Measurements from ENCODE around the gene BTG2. TPM values are rescaled to one million over a fixed set of nuclear protein-coding genes. Genes with fewer than 3 reads are reported as not detected.

The BTG2 gene
- total RNA-seq, 1 donor from 2014 or later, result 13.9 TPM

DNA sequence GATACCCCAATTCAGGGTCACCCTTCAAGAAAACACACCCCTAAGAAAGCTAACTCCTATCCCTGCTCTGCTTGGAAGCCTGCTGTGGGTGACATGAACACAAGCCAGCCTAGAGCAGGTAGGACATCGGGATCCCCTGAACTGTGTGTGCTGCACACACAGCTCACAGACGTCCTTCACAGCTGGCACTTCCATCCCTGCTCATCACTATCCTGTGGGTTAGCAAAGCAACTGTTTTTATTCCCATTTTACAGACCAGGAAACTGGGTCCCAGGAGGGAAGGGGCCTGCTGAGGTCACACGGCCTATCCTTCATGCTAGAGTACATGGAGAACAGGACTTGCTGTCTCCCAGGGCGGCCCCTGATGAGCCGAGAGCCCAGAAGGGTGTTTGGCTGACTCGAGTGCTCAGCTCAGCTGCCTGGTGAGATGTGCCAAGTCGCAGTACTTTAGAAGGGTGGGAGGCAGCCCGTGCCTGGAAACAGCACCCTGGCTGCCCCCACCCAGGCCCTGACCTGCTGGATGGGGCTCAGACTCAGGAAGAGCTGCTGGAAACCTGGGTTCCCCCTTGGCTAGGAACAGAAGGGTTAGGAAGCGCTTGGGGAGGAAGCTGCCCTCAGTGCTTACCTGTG lies 28.3 kb upstream of the BTG2 start:
- no peak for DNase-seq

DNA sequence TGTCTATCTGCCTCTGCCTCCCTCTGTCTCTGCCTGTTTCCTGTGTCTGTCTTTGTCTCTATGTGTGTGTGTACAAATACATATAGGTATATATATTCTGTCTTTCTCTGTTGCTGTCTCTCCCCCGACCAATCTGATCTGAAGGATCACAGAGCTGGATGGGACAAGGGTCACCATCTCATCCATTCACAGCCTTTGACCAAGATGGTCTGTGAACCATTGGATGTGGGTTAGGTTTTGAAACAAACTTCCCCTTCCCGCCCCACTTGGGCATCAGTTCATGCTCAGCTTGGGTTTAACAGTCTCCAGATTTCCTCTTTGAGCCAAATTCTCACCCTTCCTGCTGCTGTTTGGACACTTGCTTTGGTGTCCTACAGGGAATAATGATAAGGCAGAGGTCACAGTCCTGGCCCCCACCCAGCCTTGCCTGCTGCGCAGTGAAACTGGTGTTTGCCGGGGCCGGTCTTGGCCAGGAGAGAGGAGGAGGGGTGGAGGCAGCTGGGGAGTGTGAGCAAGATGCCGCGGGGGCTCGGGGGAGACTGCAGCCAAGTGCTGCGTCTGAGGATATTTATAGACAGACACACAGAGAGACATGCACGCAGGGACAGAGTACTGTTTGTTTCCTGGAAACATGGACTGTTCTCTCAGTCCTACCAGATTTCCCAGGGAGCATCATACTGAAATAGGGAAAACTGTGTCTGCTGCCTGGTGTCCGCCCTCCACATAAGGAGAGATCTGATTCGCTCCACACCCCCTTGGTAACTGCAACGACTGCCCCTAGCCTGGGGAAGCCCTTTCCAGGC lies 27.0 kb upstream of the BTG2 start:
- DNase-seq, result peak; percentile 92

DNA sequence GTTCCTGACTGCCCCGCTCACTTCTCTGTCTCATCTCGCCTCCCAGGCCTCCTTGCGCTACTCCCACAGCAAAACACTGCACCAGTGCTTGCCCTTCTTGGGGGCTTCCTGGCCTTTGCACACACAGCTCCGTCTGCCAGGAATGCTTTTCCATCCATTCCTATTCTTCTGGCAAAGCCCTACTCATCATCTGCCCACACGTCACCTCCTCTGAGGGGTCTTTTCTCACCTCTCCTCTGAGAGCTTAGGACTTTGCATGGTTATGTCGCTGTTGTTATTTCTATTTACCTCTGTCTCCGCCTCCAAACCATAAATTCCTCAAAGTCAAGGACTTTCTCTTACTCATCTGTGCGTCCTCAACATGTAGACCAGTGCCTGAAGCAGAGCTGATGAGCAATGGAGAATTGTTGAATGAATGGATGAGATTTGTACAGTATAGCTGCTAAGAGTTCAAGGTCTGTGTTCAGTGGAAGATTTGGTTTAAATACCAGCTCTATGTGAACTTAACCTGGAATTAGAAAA lies 26.4 kb upstream of the BTG2 start:
- DNase-seq, result no peak

DNA sequence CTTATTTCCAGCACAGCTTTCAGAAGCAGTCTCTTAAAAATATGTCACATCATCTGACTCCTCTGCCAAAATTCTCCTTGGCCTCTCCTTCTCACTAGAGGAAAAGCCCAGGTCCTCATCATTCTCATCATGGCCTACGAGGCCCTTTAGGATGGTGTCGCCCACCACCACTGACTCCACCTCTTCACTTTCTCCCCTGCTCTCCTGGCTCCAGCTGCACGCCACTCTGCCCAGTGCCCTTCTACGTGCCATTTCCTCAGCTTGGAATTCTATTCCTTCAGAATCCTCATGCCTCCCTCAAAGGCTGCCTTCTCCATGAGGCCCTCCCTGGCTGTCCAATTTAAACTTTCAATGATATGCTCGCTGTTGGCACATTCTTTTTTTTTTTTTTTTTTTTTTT lies 25.3 kb upstream of the BTG2 start:
- no peak for DNase-seq

DNA sequence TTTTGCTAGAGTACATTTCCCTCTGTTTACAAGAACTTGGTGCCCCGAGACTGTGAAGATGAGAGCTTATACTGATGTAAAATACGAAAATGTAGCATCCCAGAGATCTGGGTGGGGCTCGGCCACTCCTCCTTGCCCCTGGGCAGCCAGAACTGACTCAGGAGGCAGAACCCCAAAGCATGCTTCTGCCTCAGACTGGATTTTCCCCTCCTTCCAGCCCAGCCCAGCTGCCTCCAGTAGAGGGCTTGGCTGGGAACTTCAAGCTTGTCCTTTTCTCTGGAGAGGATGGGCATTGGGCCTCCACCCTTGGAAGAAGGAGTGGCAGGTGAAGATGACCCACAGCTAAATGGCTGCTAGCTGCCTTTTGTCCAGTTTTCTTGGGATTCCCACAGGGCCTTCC lies 24.3 kb upstream of the BTG2 start:
- no peak for DNase-seq

DNA sequence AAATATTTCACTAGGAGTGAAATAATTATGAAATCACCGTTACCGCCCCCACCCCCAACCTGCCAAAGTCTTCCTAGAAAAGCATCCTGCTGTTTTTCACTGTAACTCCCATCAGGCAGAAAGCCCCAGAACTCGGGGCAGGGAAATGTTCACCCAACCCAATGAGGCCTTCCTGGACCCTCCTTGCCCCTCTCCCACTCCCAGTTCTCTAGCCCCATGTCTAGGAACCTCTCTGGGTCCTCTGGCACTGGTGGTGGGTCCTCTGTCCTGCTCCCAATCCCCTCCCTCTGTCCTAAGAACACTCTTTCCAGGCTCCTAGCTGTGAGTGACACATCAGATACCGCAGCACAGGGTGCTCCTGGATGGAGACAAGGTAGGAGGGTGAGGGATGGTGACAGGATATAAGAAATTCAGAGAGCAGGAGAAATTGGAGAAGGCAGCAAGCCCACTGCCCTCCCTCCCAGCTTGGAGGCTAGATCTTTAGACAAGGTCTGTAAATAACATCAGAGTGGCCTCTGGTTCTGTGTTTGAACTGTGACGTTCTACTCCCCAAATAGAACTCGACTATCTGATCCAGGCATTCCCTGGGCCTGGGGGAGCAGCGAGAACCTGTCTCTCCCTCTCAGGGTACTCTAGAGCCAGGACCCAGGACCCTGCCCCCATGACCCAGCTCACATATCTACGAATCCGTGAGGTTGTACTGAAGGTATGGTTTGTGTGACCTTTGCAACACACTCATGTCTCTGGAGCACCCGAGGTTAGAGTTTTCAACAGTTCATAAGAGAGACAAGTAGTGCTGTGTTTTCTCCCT lies 23.3 kb upstream of the BTG2 start:
- DNase-seq, result no peak

DNA sequence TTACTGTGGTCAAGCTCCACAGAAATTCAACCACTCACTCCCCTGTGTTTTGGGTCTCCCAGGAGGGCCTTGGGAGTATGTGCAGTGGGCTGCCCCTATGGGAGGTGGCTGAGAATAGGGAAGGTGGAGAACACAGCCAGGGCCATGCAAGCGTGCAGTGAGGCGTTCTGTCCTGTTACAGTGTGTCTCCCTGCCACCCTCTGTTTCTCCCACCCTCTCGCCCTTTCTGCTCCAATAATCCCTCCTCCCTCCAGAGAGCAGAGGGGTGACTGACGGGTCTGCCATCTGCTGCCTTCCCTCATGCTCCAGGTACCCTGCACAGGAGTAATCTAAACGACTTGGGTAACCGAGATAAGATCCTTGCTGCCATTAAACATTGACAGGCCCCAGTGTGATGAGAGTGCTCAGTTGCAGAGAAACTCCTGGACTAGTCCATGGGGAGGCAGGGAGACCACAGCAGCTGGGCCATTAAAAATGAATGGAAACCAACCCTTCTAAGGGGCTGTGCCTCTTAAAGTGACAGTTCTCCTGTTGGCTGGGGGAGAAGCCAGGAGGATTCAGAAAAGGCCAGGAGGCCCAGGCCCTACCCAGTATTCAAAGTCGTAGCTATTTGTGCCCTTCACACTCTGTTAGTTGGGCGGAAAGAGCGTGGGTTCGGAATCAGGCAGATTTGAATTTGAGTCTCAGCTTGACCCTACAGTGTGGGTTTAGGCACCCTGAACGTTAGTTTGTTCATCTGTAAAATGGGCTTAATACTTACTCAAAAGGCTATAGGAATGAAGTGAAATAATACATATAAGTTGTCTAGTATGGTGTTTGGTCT lies 22.4 kb upstream of the BTG2 start:
- DNase-seq, result no peak

DNA sequence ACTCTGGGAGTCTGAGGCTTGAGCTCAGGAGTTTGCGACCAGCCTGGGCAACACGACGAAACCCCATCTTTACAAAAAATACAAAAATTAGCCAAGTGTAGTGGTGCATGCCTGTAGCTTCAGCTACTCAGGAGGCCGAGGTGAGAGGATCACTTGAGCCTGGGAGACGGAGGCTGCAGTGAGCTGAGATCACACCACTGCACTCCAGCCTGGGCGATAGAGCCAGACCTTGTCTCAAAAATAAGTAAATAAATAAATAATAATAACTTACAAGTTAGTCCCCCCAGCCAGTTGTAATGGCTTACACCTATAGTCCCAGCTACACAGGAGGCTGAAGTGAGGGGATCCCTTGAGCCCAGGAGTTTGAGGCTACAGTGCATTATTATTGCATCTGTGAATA lies 21.7 kb upstream of the BTG2 start:
- no peak for DNase-seq

DNA sequence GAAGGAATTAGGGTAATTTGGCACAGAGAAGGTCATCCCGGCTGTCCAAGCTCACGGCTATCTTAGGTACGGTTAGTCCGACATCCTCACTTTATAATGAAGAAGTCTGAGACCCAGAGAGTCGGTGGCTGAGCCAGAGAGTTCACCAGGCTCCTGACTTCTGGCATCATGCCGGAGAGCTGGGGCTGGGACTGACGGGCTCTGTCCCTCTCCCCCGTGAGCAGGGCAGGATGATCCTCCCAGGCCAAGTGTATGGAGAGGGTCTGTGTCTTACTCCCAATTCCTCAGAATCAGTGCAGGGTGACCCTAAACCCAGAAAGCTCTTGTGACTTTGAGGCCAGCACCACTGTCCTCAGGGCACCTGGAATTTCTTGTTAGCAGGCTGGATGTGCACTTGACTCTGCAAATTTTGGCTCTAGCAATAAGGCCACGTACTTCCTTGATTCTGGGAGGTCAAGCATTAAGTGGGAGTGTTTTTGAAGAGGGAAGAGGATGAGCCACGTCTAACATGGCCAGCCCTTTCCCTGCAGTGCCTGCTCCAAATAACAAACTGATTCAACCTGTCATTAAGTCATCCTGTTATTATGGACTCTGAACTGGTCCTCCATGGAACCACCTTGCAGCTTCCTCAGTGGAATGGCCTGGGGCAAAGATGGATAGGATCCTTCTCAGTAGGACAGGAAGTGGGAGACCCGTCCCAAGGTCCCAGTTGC lies 20.8 kb upstream of the BTG2 start:
- DNase-seq, result no peak

DNA sequence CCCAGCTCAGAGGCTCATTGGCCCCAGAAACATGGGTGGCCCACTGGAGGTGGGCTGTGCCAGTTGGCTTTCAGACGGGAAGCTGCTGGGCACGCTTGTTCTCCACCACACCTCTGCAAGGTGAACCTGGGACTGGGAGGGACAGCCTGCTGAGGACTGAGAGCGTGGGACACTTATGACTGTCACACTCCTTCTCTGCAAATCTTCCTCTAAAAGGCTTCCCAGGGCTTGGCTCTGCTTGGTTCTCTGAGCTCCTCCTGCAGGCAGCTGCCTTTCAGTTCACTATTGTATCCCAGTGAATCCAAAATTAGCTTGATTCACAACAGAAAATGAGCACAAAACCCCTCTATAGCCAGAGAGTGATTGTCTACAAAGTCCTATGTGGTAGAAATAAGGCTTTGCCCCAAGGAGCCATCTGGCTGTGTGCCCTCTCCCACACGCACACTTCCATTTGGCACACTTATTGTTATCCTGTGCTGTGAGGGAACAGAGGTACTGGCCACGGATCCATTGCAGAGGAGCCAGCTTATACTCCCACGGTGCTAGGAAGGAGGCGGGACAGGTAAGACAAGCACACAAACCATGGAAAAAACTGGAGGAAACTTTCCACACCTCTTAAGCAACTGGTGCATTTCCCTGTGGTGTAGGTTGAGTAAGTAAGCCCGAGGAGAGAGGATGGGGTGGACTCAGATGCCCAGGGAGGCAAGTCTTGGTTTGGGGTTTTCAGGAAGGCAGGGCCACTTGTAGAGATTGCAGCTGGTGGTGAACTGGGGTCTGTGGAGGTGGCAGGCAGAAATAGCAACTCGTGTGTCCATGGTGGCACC lies 18.9 kb upstream of the BTG2 start:
- DNase-seq, result peak; percentile 64

DNA sequence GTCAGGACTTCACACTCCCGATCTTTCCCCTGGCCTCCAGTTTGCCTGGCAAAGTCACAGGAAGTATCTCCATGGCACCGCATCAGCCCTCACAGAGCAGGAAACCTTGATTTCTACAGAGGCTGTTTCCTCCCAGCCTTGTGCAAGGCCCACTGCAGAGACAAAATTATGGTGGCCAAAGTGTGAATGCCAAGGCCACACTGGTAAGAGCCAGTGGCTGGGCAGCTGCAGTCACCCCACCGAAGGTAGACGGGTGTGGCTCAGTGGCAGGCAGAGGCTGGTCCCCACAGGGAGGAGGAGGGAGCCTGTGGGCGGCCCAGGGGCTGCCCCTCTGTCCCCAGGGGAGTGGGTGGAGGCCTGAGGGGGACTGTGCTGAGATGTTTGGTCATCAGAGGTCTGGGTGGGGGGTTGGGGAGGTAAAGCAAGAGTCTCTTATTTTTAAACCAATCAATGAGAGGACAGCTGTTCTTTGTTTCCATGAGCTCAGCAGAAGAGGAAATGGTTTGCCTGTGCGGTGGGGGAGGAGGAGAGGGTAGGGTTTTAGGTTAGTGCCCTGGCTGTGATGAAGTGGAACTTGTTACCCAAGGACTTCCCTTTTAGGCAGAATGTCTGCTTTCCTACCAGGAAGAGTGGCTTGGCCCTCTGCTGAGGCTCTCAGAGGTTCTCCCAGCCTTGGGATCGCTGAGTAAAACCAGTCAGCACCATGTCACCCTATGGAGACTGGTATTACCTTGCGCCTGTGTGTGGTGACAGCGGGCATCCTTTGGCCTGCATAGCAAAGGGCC lies 18.0 kb upstream of the BTG2 start:
- no peak for DNase-seq

DNA sequence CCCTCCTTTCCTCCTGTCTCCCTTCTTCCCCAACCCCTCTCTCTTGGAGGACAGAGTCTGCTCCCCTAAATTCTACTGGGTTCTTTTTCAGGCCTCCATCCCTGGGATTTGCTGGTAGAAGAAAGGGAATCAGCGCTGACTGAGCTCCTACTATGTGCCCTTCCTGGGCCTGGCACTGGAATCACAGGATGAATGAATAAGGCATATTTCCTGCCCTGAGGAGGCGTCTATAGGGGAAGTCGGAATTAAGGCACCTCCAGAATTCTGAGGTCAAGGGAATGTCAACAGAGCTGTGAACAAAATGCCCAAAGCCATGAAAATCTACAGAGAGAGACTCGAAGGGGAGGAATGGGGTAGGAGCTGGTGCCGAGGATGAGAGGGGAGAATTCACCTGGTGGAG lies 17.4 kb upstream of the BTG2 start:
- DNase-seq, result no peak

DNA sequence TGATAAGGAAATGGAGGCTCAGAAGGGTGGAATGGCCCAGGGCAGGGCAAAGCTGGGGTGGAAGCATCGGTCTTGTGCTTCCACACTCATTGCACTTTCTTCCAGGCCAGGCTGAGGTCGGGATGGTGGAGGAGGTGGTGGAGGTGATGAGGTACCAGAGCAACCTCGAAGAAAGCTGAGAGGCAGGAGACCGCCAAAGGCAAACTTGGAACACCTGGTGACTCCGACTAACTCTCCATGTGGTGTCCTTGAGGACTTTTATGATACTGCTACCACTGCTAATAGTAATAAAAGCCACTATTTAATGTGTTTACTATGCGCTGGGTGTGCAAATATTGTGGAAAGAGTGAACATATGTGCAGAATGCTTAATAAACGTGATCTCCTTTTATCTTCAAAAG lies 16.9 kb upstream of the BTG2 start:
- DNase-seq, result no peak

DNA sequence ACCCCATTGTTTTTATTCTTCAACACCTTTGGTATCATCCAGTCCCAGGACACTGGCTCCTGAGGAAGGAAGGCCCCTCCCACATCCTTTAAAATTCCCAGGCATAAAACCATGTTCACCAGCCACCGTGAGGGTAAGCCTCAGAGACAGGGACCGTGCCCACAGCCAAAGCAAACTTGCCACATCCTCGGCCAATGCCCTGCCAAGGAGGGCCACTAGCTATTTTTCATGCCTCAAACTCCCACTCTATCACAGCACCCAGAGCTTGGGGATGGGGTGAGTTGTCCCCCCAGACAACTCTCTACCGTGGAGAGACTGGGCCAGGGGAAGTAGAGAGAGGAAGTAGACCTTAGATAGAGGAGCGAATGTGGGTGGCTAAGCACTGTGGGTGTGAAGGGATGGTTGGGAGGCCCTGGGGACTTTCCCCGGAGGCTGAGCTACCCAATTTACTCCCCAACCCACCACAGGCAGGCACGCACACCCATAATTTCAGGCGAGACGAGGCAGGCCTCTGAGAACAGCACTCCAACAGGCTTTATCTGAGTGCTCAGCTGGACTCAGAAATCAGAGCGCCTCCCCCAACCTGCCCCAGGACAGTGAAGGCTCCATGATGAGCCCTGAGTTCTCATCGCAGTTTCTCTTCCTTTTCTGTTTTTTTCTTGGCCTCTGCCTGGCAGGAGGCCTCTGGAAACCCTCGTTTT lies 15.9 kb upstream of the BTG2 start:
- no peak for DNase-seq

DNA sequence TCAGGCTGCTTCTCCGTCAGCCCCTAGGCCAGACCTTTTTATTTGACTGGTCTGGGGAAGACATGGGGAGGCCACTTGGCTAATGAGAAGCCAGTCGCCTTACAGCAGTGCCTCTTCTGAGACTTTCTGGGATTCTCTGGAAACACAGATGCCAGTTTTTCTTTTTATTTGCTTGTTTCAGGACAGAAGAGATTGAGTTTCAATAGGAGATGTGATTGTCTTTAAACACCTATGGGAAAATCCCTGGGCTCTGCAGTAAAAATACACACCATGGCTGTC lies 15.4 kb upstream of the BTG2 start:
- no peak for DNase-seq

DNA sequence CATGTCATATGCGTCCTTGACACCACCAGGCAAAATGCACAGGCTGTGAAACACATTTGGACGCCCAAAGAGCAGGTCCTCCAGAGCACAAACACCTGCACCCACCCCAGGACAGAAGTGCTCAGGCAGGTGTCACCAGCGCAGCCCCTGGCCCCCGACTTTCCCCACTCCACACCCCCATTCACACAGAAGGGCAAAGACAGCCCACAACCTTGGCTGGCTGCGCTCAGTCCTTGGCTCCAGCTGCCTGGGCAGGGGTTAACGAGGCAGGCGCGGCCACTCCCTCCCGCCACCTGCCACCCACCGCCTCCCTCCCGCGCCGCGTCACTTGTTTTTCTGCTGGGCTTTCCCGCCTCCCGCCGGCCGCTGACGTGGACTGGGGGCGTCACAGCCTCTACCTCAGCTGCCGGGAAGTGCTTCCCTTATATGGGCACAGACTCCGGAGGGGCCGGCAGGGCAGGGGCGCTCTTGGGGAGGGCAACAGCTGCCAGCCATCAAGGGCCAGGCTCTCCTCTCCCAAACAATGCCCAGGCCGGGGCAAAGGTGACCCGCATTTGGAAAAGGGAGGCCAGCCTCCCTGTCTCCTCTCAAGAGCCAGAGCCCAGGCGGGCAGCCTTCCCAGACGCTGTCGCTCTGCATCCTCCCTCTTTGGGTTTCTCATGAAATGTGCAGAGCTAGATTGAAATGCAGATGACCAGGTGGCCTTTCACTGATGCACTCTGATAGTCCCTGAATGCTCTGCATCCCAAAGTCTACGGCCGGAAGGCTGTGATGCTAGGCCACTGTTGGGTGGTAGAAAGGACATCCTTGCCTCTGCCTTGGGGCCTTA lies 14.8 kb upstream of the BTG2 start:
- DNase-seq, result peak; percentile 92

DNA sequence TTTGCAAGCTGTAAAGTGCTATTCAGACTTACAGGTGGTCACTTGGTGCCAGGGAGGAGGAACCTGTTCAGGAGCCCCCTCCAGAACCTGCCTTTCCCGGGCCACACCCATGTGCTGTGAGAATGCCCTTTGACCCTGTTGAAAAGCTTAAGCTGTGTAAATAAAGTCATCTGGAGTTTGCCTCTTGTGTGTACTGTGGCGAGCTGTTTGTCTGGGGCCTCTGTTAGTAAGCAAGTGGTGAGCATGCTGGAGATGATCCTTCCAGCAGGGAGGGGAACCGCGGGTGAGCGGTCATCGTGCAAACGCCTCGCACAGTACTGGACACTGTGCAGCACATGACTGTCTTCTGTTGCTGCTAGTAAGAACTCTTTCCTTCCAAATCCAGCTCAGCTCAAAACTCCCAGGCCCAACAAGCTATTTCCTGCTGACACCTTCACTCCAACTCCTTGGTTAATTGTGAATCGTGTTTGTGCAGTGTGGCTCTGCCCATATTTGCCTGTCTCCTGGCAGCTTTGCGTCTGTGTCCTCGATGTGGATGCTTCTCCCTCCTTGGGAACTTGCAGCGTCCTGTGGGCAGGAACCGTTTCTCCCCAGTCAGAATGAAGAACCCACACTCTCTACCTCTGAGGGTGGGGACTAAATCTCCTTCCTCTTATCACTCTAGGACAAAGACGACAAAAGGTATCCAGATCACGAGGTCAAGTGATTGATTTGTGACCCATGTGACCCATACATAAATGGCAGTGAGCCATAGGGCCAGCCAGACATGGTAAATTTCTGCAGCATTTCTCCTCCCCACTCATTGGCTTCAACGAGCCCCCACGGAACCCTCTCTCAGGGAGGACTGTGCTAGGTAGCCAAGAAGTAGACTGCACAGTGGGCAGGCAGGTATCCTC lies 13.9 kb upstream of the BTG2 start:
- DNase-seq, result no peak
